Fibroblast of villous mesenchyme (primary cell): Measurements from ENCODE around the gene INSYN1. TPM values are rescaled to one million over a fixed set of nuclear protein-coding genes. Genes with fewer than 3 reads are reported as not detected.

ENCODE experiments used
- DNase-seq: peaks from one replicate; pipeline ENCODE4 v3.0.0-alpha.2; 2010; ENCODE audit warnings: low read depth
- H3K4me3 ChIP-seq: 2 replicates; pipeline ENCODE4 v1.5.1; 2011; ENCODE audit warnings: low read depth, mild to moderate bottlenecking, low read length
- total RNA-seq: library from RNA; depleted of rRNA; stranded (reverse); fragments of >200 nt; gene quantifications from 2 replicates; pipeline ENCODE4 v1.2.3, GENCODE V29; 2012
- TF ChIP-seq, protein P1 (sequence below): IDR thresholded peaks from 2 replicates; pipeline ENCODE4 v1.5.1; 2012; ENCODE audit warnings: low read depth, mild to moderate bottlenecking, low read length; ENCODE audit not compliant: insufficient read depth

The INSYN1 gene
- total RNA-seq, 1 donor, result under 0.01 TPM

DNA sequence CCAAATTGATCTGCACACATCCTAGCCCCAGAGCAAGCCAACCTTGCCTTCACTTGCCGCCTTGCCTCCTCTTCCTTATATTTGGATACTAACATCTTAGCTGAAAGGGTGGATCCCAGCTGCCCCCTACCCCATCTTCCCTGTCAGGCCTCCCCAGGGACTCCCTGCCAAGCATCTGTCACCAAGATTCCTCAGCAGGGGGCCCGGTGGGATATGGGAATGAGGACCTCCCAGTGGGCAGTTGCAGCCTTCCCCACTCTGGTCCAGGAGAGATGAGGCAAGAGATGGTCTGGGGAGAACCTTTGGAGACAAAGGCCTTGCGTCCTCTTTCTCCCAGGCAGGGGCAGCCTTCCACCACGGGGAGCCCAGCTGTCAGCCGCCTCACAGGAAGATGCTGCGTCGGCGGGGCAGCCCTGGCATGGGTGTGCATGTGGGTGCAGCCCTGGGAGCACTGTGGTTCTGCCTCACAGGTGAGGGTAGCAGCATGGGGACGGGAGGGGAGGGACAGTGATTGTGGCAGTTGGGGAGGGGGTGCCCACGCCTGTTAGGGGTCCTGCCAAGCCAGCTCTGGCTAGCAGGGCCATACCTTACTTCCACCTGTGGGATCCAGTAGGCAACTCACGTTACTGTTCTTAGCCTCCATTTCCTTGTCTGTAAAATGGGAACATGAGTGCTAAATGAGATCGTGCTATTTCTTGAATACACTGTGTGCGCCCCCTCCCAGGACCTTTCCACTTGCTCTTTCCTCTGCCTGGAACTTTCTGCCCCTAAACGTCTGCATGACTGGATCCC, 53.7 kb downstream of the INSYN1 start:
- H3K4me3 ChIP-seq, result no peak overlapping the region
- TF ChIP-seq, protein P1, sequence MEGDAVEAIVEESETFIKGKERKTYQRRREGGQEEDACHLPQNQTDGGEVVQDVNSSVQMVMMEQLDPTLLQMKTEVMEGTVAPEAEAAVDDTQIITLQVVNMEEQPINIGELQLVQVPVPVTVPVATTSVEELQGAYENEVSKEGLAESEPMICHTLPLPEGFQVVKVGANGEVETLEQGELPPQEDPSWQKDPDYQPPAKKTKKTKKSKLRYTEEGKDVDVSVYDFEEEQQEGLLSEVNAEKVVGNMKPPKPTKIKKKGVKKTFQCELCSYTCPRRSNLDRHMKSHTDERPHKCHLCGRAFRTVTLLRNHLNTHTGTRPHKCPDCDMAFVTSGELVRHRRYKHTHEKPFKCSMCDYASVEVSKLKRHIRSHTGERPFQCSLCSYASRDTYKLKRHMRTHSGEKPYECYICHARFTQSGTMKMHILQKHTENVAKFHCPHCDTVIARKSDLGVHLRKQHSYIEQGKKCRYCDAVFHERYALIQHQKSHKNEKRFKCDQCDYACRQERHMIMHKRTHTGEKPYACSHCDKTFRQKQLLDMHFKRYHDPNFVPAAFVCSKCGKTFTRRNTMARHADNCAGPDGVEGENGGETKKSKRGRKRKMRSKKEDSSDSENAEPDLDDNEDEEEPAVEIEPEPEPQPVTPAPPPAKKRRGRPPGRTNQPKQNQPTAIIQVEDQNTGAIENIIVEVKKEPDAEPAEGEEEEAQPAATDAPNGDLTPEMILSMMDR, result no peak
- DNase-seq, result no peak

DNA sequence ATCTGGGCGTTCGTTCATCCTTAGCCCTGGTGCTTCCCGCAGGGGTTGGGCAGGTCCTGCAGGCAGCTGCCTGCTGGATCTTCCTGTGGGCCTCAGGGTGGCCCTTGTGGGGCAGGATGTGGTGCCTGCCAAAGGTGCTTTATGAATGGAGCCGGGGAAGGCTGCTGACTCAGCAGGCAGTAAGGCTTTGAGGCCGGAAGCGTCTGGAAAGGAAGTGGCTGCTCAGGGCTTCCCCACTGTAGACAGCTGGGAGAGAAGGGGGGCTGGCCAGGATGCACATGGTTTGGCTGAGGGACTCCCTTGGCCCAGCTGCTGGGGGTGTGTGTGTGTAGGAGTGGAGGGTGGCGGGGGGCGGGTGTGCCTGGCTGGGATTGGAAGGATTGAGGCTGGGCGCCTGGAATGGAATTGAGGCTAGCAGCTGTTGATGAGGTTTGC, 56.1 kb downstream of the INSYN1 start:
- DNase-seq, result peak; percentile 98
- no peak overlapping the region for H3K4me3 ChIP-seq
- TF ChIP-seq, protein P1, result no peak

DNA sequence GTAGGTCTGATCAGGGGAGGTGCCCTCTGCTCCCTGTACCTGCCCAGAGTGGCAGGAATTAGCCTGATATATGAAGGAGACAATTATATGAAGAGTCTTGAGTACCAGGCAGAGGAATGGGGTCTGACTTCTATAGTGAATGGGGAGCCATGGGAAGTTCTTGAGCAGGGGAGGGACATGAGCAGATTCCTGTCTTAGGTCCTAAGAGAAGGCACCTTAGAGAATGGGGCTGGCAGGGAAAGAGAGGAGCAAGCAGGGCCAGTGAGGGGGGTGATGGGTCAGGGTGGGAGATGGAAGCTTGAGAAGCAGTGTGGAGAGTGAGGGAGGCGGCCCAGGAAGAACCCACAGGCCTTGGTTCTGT, 56.5 kb downstream of the INSYN1 start:
- H3K4me3 ChIP-seq, result no peak overlapping the region
- DNase-seq, result no peak
- TF ChIP-seq, protein P1, result no peak

DNA sequence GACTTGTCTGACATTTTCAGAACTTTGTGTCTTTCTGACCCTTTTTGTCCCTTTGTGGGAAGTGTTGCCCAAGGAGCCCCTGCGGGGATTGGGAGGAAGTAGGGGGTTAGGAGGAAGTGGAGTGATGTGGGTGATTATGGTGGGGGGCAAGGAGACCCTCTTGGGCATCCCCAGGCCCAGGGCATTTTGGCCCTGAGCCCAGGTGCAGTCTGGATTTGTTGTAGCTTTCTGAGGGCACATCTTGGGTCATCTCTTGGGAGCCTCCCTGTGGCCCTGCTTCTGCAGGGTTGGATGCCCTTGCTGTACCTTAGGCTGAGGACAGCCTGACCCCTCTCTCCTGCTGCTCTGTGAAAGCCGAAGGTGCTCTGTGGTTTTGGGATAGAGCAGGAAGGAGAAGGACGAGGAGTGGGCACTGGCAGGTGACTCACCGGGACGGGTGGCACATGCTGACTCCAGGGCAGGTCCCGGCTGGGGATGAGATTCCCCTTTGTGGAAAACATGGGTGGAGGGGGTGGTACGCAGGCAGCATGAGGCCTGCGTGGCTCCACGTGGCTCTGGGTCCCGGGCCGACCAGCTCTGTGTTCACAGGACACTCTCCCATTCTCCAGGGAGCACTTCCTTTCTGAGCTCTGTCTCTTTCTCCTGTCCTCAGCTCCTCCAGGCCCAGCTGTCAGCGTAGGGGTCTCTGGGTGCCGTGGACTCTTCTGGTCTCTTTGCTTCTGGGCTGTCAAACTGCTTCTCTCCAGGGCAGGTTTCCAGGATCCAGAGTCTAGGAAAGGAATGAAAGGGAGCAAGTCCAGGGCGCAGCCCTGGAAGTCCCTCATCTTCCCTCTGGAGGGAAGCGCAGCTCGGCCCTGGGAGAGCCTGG, 57.1 kb downstream of the INSYN1 start:
- TF ChIP-seq, protein P1, result no peak
- H3K4me3 ChIP-seq, result no peak overlapping the region
- no peak for DNase-seq

DNA sequence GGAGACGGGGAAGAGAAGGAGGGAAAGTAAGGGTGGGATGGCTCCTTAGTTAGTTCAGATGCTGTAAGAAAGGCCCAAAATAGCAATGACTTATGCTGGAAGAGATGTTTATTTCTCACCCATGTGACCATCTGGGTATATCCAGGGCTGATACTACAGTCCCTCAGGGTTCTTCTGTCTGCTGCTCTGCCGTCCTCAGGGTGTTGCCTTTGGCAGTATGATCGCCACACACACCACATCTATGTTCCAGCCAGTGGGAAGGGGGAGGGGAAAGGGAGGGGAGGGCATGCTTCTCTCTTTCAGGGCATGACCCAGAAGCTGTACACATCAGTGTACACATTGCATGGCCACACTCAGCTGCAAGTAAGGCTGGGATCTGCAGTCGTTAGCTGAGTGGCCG, 58.7 kb downstream of the INSYN1 start:
- DNase-seq, result peak; percentile 56
- TF ChIP-seq, protein P1, result no peak
- no peak overlapping the region for H3K4me3 ChIP-seq

DNA sequence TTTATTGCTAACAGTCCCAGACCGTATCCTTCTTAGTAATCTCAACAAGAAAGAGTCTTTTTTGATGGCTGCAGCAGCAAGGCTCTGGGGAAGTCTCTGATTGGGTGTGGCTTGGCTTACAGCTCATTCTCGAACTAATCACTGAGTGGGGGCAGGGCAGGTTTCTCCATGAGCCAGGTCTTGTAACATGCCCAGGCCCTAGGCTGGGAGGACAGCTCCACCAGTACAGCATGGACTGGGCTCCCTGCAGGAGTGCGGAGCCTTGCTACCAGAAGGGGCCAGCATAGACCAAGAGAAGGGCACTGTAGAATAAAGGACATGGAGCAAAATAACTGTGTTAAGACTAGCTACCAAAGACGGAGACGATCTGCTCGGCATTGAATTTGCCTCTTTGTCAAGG, 61.8 kb downstream of the INSYN1 start:
- H3K4me3 ChIP-seq, result no peak overlapping the region
- peak; percentile 91 for DNase-seq
- TF ChIP-seq, protein P1, result peak; percentile 58
